Muscle of back (tissue), 11 donors: Measurements from ENCODE around the gene UGT1A3. TPM values are rescaled to one million over a fixed set of nuclear protein-coding genes. Genes with fewer than 3 reads are reported as not detected.

Experiments
- DNase-seq, 3 donors: peaks; one replicate each; pipeline versions ENCODE4 v3.0.0 to v3.0.0-alpha.2; 2013
- polyA plus RNA-seq, 10 donors: library from polyadenylated mRNA; unstranded; fragments of 120-200 nt; gene quantifications; one replicate each; pipeline ENCODE4 v1.2.1, GENCODE V29; 2013; ENCODE audit not compliant: insufficient read length in 10 of 10

The UGT1A3 gene
- polyA plus RNA-seq, 10 donors, result not detected

- DNase-seq, result no peak
Measured at GRCh38 chr2:233795735-233796171, 66.9 kb downstream of the UGT1A3 start.

- no peak for DNase-seq
Measured at GRCh38 chr2:233796254-233796653, 67.4 kb downstream of the UGT1A3 start.

- DNase-seq, result no peak
Measured at GRCh38 chr2:233798335-233799086, 69.7 kb downstream of the UGT1A3 start.

- no peak for DNase-seq
Measured at GRCh38 chr2:233799087-233799665, 70.3 kb downstream of the UGT1A3 start.

GRCh38 chr2:233799716-233800115, 70.9 kb downstream of the UGT1A3 start:
- no peak for DNase-seq

- no peak for DNase-seq
Measured at GRCh38 chr2:233800208-233800607, 71.4 kb downstream of the UGT1A3 start.

- no peak for DNase-seq
Measured at GRCh38 chr2:233801357-233802131, 72.7 kb downstream of the UGT1A3 start.

- no peak for DNase-seq
Measured at GRCh38 chr2:233802132-233802815, 73.4 kb downstream of the UGT1A3 start.

GRCh38 chr2:233803292-233803911, 74.6 kb downstream of the UGT1A3 start:
- no peak for DNase-seq

- DNase-seq, result no peak
Measured at GRCh38 chr2:233803994-233804393, 75.2 kb downstream of the UGT1A3 start.

GRCh38 chr2:233807215-233807865, 78.5 kb downstream of the UGT1A3 start:
- DNase-seq, result no peak

GRCh38 chr2:233807966-233808935, 79.4 kb downstream of the UGT1A3 start:
- no peak for DNase-seq

- DNase-seq, result no peak
Measured at GRCh38 chr2:233810385-233810784, 81.5 kb downstream of the UGT1A3 start.

GRCh38 chr2:233811087-233811486, 82.2 kb downstream of the UGT1A3 start:
- DNase-seq, result no peak

GRCh38 chr2:233811732-233812131, 82.9 kb downstream of the UGT1A3 start:
- DNase-seq, result no peak

- no peak for DNase-seq
Measured at GRCh38 chr2:233813236-233814055, 84.6 kb downstream of the UGT1A3 start.

- DNase-seq, result no peak
Measured at GRCh38 chr2:233814056-233814835, 85.4 kb downstream of the UGT1A3 start.

- no peak for DNase-seq
Measured at GRCh38 chr2:233815861-233816260, 87.0 kb downstream of the UGT1A3 start.
